Adrenal gland (tissue), 5 donors: ENCODE measurements around the gene TOX2.

Source experiments
- CTCF ChIP-seq, 6 experiments: fragments of 450-650 bp in 4 of 6; fragments of 200-600 bp in 2 of 6; sonication (generic) in 1 of 6; IDR thresholded peaks; 1 replicate in 5 of 6; 2 replicates in 1 of 6; pipeline versions ENCODE4 v1.5.1 to v1.8.0; 2016 to 2021; ENCODE audit warnings: antibody characterized with exemption in 6 of 6, mild to moderate bottlenecking in 2 of 6, moderate library complexity in 1 of 6
- POLR2A ChIP-seq, 2 donors: fragments of 450-650 bp; IDR thresholded peaks; one replicate each; pipeline ENCODE4 v1.6.1; 2017; ENCODE audit warnings: antibody characterized with exemption in 2 of 2, mild to moderate bottlenecking in 2 of 2, moderate library complexity in 1 of 2
- donor health status: DM: no; HTN: no; CAD: no.

- TF ChIP-seq CTCF (IDR thresholded peaks at IDR 0.05), result no peak
- no peak for TF ChIP-seq POLR2A (IDR thresholded peaks at IDR 0.05)
Measured at GRCh38 chr20:44038681-44039123, 124.0 kb downstream of the TOX2 start.
